CD14-positive monocyte (primary cell): ENCODE measurements around the gene MMP24. TPM values are rescaled to one million over a fixed set of nuclear protein-coding genes. Genes with fewer than 3 reads are reported as not detected.

ENCODE experiments used
- DNase-seq, 3 donors: peaks; one replicate each; pipeline ENCODE4 v3.0.0-alpha.2; 2011 to 2022
- H2AFZ ChIP-seq: 2 replicates; pipeline ENCODE4 v1.6.0; 2012; ENCODE audit warnings: mild to moderate bottlenecking, low read depth, low read length, inconsistent platforms; ENCODE audit not compliant: insufficient read depth, poor library complexity, severe bottlenecking
- H3K27ac ChIP-seq, 2 donors: 1 replicate in 1 of 2; 2 replicates in 1 of 2; pipeline ENCODE4 v1.5.1; 2012 to 2013; ENCODE audit warnings: low read length in 2 of 2, control low read depth in 1 of 2, inconsistent platforms in 1 of 2, low read depth in 1 of 2, mild to moderate bottlenecking in 1 of 2
- H3K27me3 ChIP-seq, 2 donors: one replicate each; pipeline versions ENCODE4 v1.6.0 to v1.6.1; 2011 to 2013; ENCODE audit warnings: low read length in 2 of 2; ENCODE audit not compliant: control insufficient read depth in 2 of 2, insufficient read depth in 2 of 2
- H3K36me3 ChIP-seq, 2 donors: replicated peaks in 1 of 2; 1 replicate in 1 of 2; 2 replicates in 1 of 2; pipeline versions ENCODE4 v1.5.1 to v1.6.1; 2012 to 2013; ENCODE audit warnings: low read length in 2 of 2, control low read depth in 1 of 2, inconsistent platforms in 1 of 2, mild to moderate bottlenecking in 1 of 2; ENCODE audit not compliant: insufficient read depth in 2 of 2, control insufficient read depth in 1 of 2
- H3K4me1 ChIP-seq, 2 donors: 1 replicate in 1 of 2; 2 replicates in 1 of 2; pipeline versions ENCODE4 v1.5.1 to v1.6.1; 2012 to 2013; ENCODE audit warnings: low read length in 2 of 2, control low read depth in 1 of 2, inconsistent platforms in 1 of 2, mild to moderate bottlenecking in 1 of 2, moderate library complexity in 1 of 2; ENCODE audit not compliant: insufficient read depth in 2 of 2, control insufficient read depth in 1 of 2
- H3K4me2 ChIP-seq: replicated peaks from 2 replicates; pipeline ENCODE3; 2012; ENCODE audit warnings: low read length, moderate library complexity, mild to moderate bottlenecking; ENCODE audit not compliant: poor library complexity, severe bottlenecking; ENCODE audit errors: extremely low read depth
- H3K4me3 ChIP-seq, 3 experiments: fragments of 200-600 bp in 1 of 3; sonication (generic) in 1 of 3; replicated peaks in 1 of 3; 1 replicate in 2 of 3; 2 replicates in 1 of 3; pipeline ENCODE4 v1.5.1; 2011 to 2013; ENCODE audit warnings: low read length in 3 of 3, mild to moderate bottlenecking in 3 of 3, control low read depth in 2 of 3, low read depth in 2 of 3, inconsistent platforms in 1 of 3, moderate library complexity in 1 of 3
- H3K79me2 ChIP-seq: 2 replicates; pipeline ENCODE4 v1.6.0; 2012; ENCODE audit warnings: mild to moderate bottlenecking, control low read depth, inconsistent platforms, low read length, moderate library complexity; ENCODE audit not compliant: insufficient read depth
- H3K9ac ChIP-seq: 2 replicates; pipeline ENCODE4 v1.6.0; 2017; ENCODE audit warnings: low read length, mild to moderate bottlenecking; ENCODE audit not compliant: insufficient read depth, poor library complexity, severe bottlenecking
- H3K9me3 ChIP-seq, 2 donors: replicated peaks in 1 of 2; 1 replicate in 1 of 2; 2 replicates in 1 of 2; pipeline versions ENCODE4 v1.5.1 to v1.6.1; 2012 to 2013; ENCODE audit warnings: low read length in 2 of 2, control low read depth in 1 of 2; ENCODE audit not compliant: control insufficient read depth in 1 of 2, insufficient read depth in 1 of 2
- H4K20me1 ChIP-seq: 2 replicates; pipeline ENCODE4 v1.6.0; 2012; ENCODE audit warnings: mild to moderate bottlenecking, low read length, control low read depth, moderate library complexity; ENCODE audit not compliant: insufficient read depth
- H3K27ac Mint-ChIP-seq, 7 donors: one replicate each; pipeline ENCODE4 v1.8.0; 2020; ENCODE audit warnings: mild to moderate bottlenecking in 7 of 7, mixed read lengths in 7 of 7, moderate library complexity in 6 of 7, inconsistent platforms in 2 of 7
- H3K27me3 Mint-ChIP-seq, 3 donors: one replicate each; pipeline ENCODE4 v1.8.0; 2021 to 2022; ENCODE audit warnings: low read depth in 3 of 3, mild to moderate bottlenecking in 3 of 3, mixed read lengths in 3 of 3, moderate library complexity in 3 of 3, inconsistent platforms in 1 of 3
- H3K36me3 Mint-ChIP-seq, 2 donors: one replicate each; pipeline ENCODE4 v1.8.0; 2020; ENCODE audit warnings: mixed read lengths in 2 of 2, inconsistent platforms in 1 of 2, mild to moderate bottlenecking in 1 of 2
- H3K4me1 Mint-ChIP-seq: one replicate; pipeline ENCODE4 v1.8.0; 2020; ENCODE audit warnings: mild to moderate bottlenecking, mixed read lengths
- H3K4me3 Mint-ChIP-seq, 2 donors: one replicate each; pipeline ENCODE4 v1.8.0; 2020; ENCODE audit warnings: mild to moderate bottlenecking in 2 of 2, mixed read lengths in 2 of 2, moderate library complexity in 1 of 2
- H3K9me3 Mint-ChIP-seq, 7 donors: one replicate each; pipeline ENCODE4 v1.8.0; 2020 to 2022; ENCODE audit warnings: mixed read lengths in 7 of 7, mild to moderate bottlenecking in 6 of 7, moderate library complexity in 6 of 7, inconsistent platforms in 2 of 7
- CTCF ChIP-seq: fragments of 200-600 bp; IDR thresholded peaks from one replicate; pipeline ENCODE4 v1.8.0; 2022; ENCODE audit warnings: antibody characterized with exemption, mild to moderate bottlenecking
- WGBS: methylation state at CpG from one replicate; pipeline ENCODE4 v1.1.5; 2013; ENCODE audit warnings: missing lambda C conversion rate; ENCODE audit not compliant: insufficient coverage; 5-methylcytosine and 5-hydroxymethylcytosine counted together
- intact Hi-C, 2 donors: fragments of 100-400 bp; cut with micrococcal nuclease; formaldehyde crosslinking; loops; one replicate each; pipeline versions ENCODE4 v1.15.0 to v1.15.1; 2023
- polyA plus RNA-seq, 3 donors: library from polyadenylated mRNA; depleted of rRNA in 1 of 3; unstranded in 2 of 3; stranded (reverse) in 1 of 3; fragments of 300-500 nt in 2 of 3; fragments of >200 nt in 1 of 3; fragmentation: Illumina TruSeq in 2 of 3; gene quantifications; 1 replicate in 2 of 3; 2 replicates in 1 of 3; pipeline ENCODE4 v1.2.3, GENCODE V29; 2012 to 2021

MMP24 gene
- polyA plus RNA-seq, 3 donors = 0.14 TPM; not detected in 2

- H3K36me3 Mint-ChIP-seq = peaks cover 35 to 47% of the 10 kb centered on the region in 2 donors
- no peaks in the 10 kb centered on the region for H3K27me3 ChIP-seq
- no peak overlapping the region for H2AFZ ChIP-seq
- no peaks in the 10 kb centered on the region for H3K27me3 Mint-ChIP-seq
- H3K36me3 ChIP-seq = peaks cover 33 to 49% of the 10 kb centered on the region in 2 donors
- H3K4me3 Mint-ChIP-seq = no peak overlapping the region
- WGBS = 92% methylated on average over 6 of the region's 6 CpGs
- H3K9me3 Mint-ChIP-seq = peaks cover 0 to 1% (median 0%) of the 10 kb centered on the region in 7 donors
- intact Hi-C loops = no loop called here
- no peak for DNase-seq
- no peak overlapping the region for H3K4me2 ChIP-seq
- H3K4me1 Mint-ChIP-seq = peaks cover 31% of the 10 kb centered on the region
- no peak overlapping the region for H3K9ac ChIP-seq
- H3K4me3 ChIP-seq = no peak overlapping the region
- peak overlapping the region in 6 of 7 donors; percentile 35 to 97 (median 65) for H3K27ac Mint-ChIP-seq
- H4K20me1 ChIP-seq = peaks cover 22% of the 10 kb centered on the region
- no peak for TF ChIP-seq CTCF
- peaks cover 30 to 41% of the 10 kb centered on the region in 2 donors for H3K4me1 ChIP-seq
- peaks cover 62% of the 10 kb centered on the region for H3K79me2 ChIP-seq
- no peaks in the 10 kb centered on the region for H3K9me3 ChIP-seq
- H3K27ac ChIP-seq = peak overlapping the region in 1 of 2 donors; percentile 97
Measured at GRCh38 chr20:35280523-35280922, 54.0 kb downstream of the MMP24 start.

GRCh38 chr20:35281506-35282101 lies 55.1 kb downstream of the MMP24 start:
- peaks cover 29 to 38% of the 10 kb centered on the region in 2 donors for H3K36me3 ChIP-seq
- H3K4me1 Mint-ChIP-seq = peaks cover 35% of the 10 kb centered on the region
- peak overlapping the region in 4 of 7 donors; percentile 32 to 73 (median 50) for H3K27ac Mint-ChIP-seq
- no peak overlapping the region for H3K4me2 ChIP-seq
- H4K20me1 ChIP-seq = peaks cover 11% of the 10 kb centered on the region
- H3K9me3 ChIP-seq = no peaks in the 10 kb centered on the region
- H3K9ac ChIP-seq = no peak overlapping the region
- H3K27me3 ChIP-seq = no peaks in the 10 kb centered on the region
- H3K27me3 Mint-ChIP-seq = peaks cover 0 to 2% (median 1%) of the 10 kb centered on the region in 3 donors
- no peak for TF ChIP-seq CTCF
- intact Hi-C loops = no loop called here
- 100% methylated on average over 2 of the region's 10 CpGs for WGBS
- H3K27ac ChIP-seq = no peak overlapping the region
- H3K4me3 Mint-ChIP-seq = no peak overlapping the region
- no peak overlapping the region for H3K4me3 ChIP-seq
- H3K79me2 ChIP-seq = peaks cover 51% of the 10 kb centered on the region
- H3K36me3 Mint-ChIP-seq = peaks cover 30 to 40% of the 10 kb centered on the region in 2 donors
- DNase-seq = no peak
- peaks cover 0 to 1% (median 0%) of the 10 kb centered on the region in 7 donors for H3K9me3 Mint-ChIP-seq
- no peak overlapping the region for H2AFZ ChIP-seq
- peaks cover 26 to 34% of the 10 kb centered on the region in 2 donors for H3K4me1 ChIP-seq
